Measurements from ENCODE around the gene TMEM61.

Gene TMEM61

GRCh38 chr1:54998677-54999076, 18.2 kb downstream of the TMEM61 start, which contains the start of gene BSND:
BSND (plus strand) TSS chr1:54998933; CDS start chr1:54999187, 254 bp downstream.
- Histone ChIP-seq H3K9me3 (ENCODE audit: severe bottlenecking) (no peaks in the 10 kb centered on the region), H3K27ac (ENCODE audit: poor library complexity, severe bottlenecking) (no peak within 1 kb of the TSS), H3K36me3 (ENCODE audit: low read depth) (no peaks in the 10 kb centered on the region), H3K4me1 (ENCODE audit: insufficient read depth, poor library complexity, severe bottlenecking) (no peaks in the 10 kb centered on the region), H3K4me3 (ENCODE audit: severe bottlenecking) (no peak within 1 kb of the TSS), H3K27me3 (ENCODE audit: insufficient read depth, poor library complexity, severe bottlenecking) (no peaks in the 10 kb centered on the region)
- no peak for DNase-seq (ENCODE audit: low spot score)
- ATAC-seq (ENCODE audit: low read depth): no peak
- no peak for TF ChIP-seq CTCF (IDR thresholded peaks at IDR 0.05; ENCODE audit: poor library complexity, severe bottlenecking)

DNA sequence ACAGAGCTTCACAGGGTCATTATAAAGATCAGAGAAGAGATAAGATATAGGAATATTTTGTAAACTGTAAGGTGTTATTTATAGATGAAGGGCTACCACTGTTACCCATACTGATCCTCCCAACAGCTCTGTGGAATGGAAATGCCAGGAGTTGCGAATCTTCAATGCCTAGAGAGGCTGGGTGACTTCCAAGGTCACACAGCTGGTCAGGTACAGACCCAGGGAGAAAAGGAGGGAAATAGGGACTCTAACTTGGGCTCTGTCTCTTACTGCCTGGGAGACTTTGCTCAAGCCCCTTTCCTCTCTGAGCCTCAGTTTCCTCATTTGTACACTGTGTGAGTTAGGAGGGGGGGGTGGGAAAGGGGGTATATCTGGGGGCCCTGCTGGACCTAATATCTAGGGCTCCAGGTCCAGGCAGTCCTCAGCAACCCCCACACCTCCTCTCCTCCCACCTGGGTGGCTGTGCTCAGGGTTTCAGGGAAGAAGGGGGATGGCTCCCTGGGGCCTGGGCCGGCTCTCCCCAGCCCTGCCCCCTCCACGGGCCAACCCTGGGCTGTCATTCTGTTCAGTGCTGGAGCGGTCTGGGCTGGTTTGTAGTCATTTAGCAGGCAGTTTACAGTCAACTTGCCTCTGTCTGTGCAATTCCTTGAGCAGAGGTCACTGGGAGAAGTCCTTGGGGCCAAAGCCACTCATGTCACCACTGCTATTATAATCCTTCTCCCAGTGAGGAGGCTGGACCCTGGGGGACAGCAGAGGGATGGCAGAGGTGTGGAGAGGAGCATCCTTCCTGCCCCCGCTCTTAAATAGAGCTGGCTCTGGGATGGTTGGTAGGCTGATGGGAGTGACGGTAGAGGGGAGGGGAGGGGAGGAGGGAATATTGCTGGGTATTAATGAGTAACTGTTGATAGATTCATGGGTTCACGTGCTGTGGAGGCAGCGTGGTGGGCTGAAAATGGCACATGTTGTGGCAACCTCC, 20.0 kb downstream of the TMEM61 start:
- DNase-seq (ENCODE audit: low spot score) (no peak), ATAC-seq (ENCODE audit: low read depth) (no peak)
- no peak for TF ChIP-seq CTCF (IDR thresholded peaks at IDR 0.05; ENCODE audit: poor library complexity, severe bottlenecking)
- H3K36me3 ChIP-seq (ENCODE audit: low read depth): no peaks in the 10 kb centered on the region
- no peak overlapping the region for H3K27ac ChIP-seq (ENCODE audit: poor library complexity, severe bottlenecking)
- H3K4me1 ChIP-seq (ENCODE audit: insufficient read depth, poor library complexity, severe bottlenecking): no peaks in the 10 kb centered on the region
- H3K27me3 ChIP-seq (ENCODE audit: insufficient read depth, poor library complexity, severe bottlenecking): no peaks in the 10 kb centered on the region
- no peak overlapping the region for H3K4me3 ChIP-seq (ENCODE audit: severe bottlenecking)
- H3K9me3 ChIP-seq (ENCODE audit: severe bottlenecking): no peaks in the 10 kb centered on the region

- Histone ChIP-seq H3K4me3 (ENCODE audit: severe bottlenecking) (no peak overlapping the region), H3K27me3 (ENCODE audit: insufficient read depth, poor library complexity, severe bottlenecking) (no peaks in the 10 kb centered on the region), H3K36me3 (ENCODE audit: low read depth) (no peaks in the 10 kb centered on the region), H3K27ac (ENCODE audit: poor library complexity, severe bottlenecking) (no peak overlapping the region), H3K9me3 (ENCODE audit: severe bottlenecking) (no peaks in the 10 kb centered on the region), H3K4me1 (ENCODE audit: insufficient read depth, poor library complexity, severe bottlenecking) (no peaks in the 10 kb centered on the region)
- no peak for ATAC-seq (ENCODE audit: low read depth)
- TF ChIP-seq CTCF (IDR thresholded peaks at IDR 0.05; ENCODE audit: poor library complexity, severe bottlenecking): no peak
- no peak for DNase-seq (ENCODE audit: low spot score)
Observed at GRCh38 chr1:55001311-55001710, 20.9 kb downstream of the TMEM61 start.

GRCh38 chr1:55002686-55003085, 22.3 kb downstream of the TMEM61 start:
- no peak for ATAC-seq (ENCODE audit: low read depth)
- Histone ChIP-seq H3K4me3 (ENCODE audit: severe bottlenecking) (no peak overlapping the region), H3K27me3 (ENCODE audit: insufficient read depth, poor library complexity, severe bottlenecking) (no peaks in the 10 kb centered on the region), H3K36me3 (ENCODE audit: low read depth) (no peaks in the 10 kb centered on the region), H3K27ac (ENCODE audit: poor library complexity, severe bottlenecking) (no peak overlapping the region), H3K4me1 (ENCODE audit: insufficient read depth, poor library complexity, severe bottlenecking) (peaks cover 4% of the 10 kb centered on the region), H3K9me3 (ENCODE audit: severe bottlenecking) (no peaks in the 10 kb centered on the region)
- TF ChIP-seq CTCF (IDR thresholded peaks at IDR 0.05; ENCODE audit: poor library complexity, severe bottlenecking): no peak
- no peak for DNase-seq (ENCODE audit: low spot score)

All from RWPE2 (cell line).